Spinal cord (tissue), 10 donors: ENCODE measurements around the gene CDH13. TPM values are rescaled to one million over a fixed set of nuclear protein-coding genes. Genes with fewer than 3 reads are reported as not detected.
A peak's percentile ranks its signal among the peaks of the same experiment; 100 is the strongest.

ENCODE experiments used
- DNase-seq, 6 donors: peaks; one replicate each; pipeline versions ENCODE4 v3.0.0 to v3.0.0-alpha.2; 2013 to 2015; ENCODE audit warnings: low spot score in 6 of 6, low read depth in 4 of 6
- H3K27ac ChIP-seq: one replicate; pipeline ENCODE4 v1.5.1; 2013; ENCODE audit warnings: low read depth, low read length, control low read depth
- H3K27me3 ChIP-seq: one replicate; pipeline ENCODE4 v1.6.1; 2013; ENCODE audit warnings: low read length; ENCODE audit not compliant: control insufficient read depth, insufficient read depth
- H3K36me3 ChIP-seq: one replicate; pipeline ENCODE4 v1.6.1; 2013; ENCODE audit warnings: low read length; ENCODE audit not compliant: control insufficient read depth, insufficient read depth
- H3K4me1 ChIP-seq: one replicate; pipeline ENCODE4 v1.6.1; 2013; ENCODE audit warnings: low read length; ENCODE audit not compliant: control insufficient read depth, insufficient read depth
- H3K4me3 ChIP-seq: one replicate; pipeline ENCODE4 v1.5.1; 2013; ENCODE audit warnings: low read depth, low read length, control low read depth
- H3K9me3 ChIP-seq: one replicate; pipeline ENCODE4 v1.6.1; 2013; ENCODE audit warnings: low read length; ENCODE audit not compliant: control insufficient read depth, insufficient read depth
- WGBS: methylation state at CpG from one replicate; pipeline ENCODE4 v1.1.5; 2013; ENCODE audit warnings: missing lambda C conversion rate; ENCODE audit not compliant: insufficient coverage; 5-methylcytosine and 5-hydroxymethylcytosine counted together
- polyA plus RNA-seq, 2 donors: library from polyadenylated mRNA; unstranded; fragments of 120-200 nt; gene quantifications; one replicate each; pipeline ENCODE4 v1.2.1, GENCODE V29; 2013; ENCODE audit not compliant: insufficient read length in 2 of 2
- total RNA-seq, 2 donors: library from RNA; depleted of rRNA in 1 of 2; stranded (reverse); fragments of 120-200 nt in 1 of 2; fragments of >200 nt in 1 of 2; gene quantifications; one replicate each; pipeline versions ENCODE4 v1.2.3 to v1.2.4, GENCODE V29; 2013 to 2014
- donor health status: healthy.

The CDH13 gene
- total and polyA plus RNA-seq, 4 donors = 34.5 to 82.3 (median 76.4) TPM

DNA sequence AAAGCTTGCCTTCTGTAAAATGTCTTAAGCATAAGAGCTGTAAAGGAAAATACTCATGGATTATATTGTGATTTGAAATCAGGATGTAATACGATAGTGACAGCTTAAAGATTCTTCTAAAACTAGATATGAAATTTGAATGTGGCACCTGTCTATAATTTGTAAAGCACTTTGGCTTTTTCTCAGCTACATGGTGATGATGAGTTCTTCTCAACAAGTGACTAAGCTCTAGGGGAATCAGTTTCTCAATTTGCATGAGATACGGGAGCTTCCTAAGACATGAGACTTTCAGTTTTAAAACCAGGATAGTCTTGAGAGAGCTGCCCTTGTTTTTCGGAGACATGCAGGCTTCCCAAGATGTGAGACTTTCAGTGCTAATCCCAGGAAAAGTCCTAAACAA lies 439.2 kb downstream of the CDH13 start:
- no peaks in the 10 kb centered on the region for H3K9me3 ChIP-seq
- no peak for DNase-seq
- no peak overlapping the region for H3K27ac ChIP-seq
- H3K4me3 ChIP-seq = no peak overlapping the region
- no peaks in the 10 kb centered on the region for H3K36me3 ChIP-seq
- H3K4me1 ChIP-seq = no peaks in the 10 kb centered on the region
- H3K27me3 ChIP-seq = no peaks in the 10 kb centered on the region
- 95% methylated on average over 2 of the region's 3 CpGs for WGBS

DNA sequence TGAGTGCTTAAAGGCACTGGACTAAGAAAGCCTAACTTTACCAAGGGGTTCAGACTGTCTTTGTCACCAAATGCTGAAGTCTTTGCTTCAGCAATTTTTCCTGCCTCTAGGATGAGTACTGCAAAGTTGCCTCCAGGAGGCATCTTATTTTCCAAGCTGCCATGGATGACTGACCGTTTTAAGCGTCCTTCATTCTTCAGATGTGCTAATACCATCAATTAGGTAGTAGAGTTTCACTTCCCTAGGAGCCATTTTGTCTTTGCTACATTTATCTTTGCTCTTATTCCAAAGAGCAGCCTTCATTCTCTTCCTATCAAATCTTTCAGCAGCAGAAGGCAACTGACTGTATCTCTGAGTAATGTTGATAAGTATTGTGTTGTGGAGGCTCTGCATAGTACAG lies 440.1 kb downstream of the CDH13 start:
- no peak for DNase-seq
- Histone ChIP-seq H3K36me3 (no peaks in the 10 kb centered on the region), H3K9me3 (no peaks in the 10 kb centered on the region), H3K27ac (no peak overlapping the region), H3K4me3 (no peak overlapping the region), H3K4me1 (no peaks in the 10 kb centered on the region), H3K27me3 (no peaks in the 10 kb centered on the region)
- WGBS = no CpG with 5 or more reads among the region's 2 CpGs

DNA sequence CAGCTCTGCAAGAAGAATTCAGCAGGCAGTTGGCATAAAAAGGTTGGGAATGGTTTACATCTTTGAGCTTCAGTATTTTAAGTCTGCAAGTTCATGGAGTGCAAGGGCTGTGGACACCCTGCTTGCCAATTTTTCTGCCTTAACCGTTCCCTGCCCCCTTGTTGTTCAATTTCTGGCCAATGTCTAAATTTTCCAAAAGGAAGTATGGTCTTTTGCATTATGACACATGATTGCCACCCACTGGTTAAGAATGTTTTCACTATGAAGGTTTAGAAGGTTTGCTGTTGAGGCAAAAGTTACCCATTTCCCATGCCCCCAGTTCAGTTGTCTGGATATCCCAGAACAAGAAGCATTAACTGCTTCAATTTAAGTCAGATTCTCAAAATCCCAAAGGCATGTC lies 441.9 kb downstream of the CDH13 start:
- peak in 2 of 6 donors; percentile 48 to 76 for DNase-seq
- no peaks in the 10 kb centered on the region for H3K27me3 ChIP-seq
- H3K36me3 ChIP-seq = no peaks in the 10 kb centered on the region
- no peaks in the 10 kb centered on the region for H3K4me1 ChIP-seq
- no peak overlapping the region for H3K4me3 ChIP-seq
- no peak overlapping the region for H3K27ac ChIP-seq
- WGBS = 60% methylated on average over 1 of the region's 1 CpG
- H3K9me3 ChIP-seq = no peaks in the 10 kb centered on the region

DNA sequence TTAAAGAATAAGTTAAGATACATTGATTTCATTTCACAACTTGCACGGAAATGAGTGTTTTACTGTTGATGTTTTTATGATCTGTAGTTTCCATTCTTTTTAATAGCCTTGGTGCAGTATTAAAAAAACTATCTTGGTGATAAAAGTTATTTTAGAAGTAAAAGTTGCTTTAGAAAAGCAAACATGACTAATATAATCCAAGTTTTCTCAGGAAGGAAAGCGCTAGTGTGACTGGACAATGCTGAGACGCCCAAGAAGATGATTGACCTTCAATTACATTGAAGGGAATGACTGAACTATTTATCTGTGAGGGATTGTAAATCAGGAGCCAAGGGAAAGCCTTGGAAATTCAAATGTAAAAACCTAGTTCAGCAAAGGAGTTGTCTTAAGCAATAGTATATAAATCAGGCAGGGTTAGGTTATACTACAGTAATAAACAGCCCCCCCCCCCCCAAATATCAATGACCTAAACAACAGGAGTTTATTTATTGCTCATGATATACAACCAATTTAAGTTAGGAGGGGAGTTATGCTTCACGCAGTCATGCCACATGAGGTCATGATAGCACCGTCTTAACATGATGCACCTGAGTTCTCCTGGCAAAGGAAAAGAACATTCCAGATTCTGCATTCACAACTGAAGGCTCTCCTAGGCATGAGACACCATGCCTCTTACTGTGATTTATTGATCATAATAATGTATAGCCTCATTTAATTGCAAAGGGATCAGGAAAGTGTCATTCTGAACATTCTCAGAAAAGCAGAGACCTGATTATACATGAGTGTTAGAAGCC lies 443.8 kb downstream of the CDH13 start:
- no CpG with 5 or more reads among the region's 5 CpGs for WGBS
- Histone ChIP-seq H3K9me3 (no peaks in the 10 kb centered on the region), H3K27me3 (no peaks in the 10 kb centered on the region)

DNA sequence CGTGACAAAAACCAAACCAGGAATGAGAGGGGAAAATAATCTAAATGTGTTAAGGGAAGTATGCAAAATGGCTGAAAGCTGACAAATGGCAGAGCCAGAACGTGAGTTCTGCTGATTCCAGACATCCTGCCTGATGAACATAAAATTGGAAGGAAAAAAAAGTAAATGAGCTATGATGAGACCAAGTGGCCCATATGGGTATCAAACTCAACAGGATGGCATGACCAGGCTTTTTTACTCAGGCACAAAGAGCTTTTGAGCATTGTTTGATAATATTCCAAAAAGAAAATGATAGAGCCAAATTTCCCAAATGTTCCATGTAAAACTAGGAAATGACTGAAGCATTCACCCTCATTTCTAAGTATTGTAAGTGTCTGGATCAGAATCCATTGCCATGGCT lies 449.2 kb downstream of the CDH13 start:
- Histone ChIP-seq H3K9me3 (no peaks in the 10 kb centered on the region), H3K36me3 (no peaks in the 10 kb centered on the region), H3K4me1 (no peaks in the 10 kb centered on the region), H3K27ac (no peak overlapping the region), H3K27me3 (no peaks in the 10 kb centered on the region), H3K4me3 (no peak overlapping the region)
- 64% methylated on average over 1 of the region's 2 CpGs for WGBS
- peak in 2 of 6 donors; percentile 15 to 96 for DNase-seq

More for the DNA sequence above, 443.8 kb downstream of the CDH13 start:
- Histone ChIP-seq H3K36me3 (no peaks in the 10 kb centered on the region), H3K27ac (no peak overlapping the region), H3K4me3 (no peak overlapping the region), H3K4me1 (no peaks in the 10 kb centered on the region)
- DNase-seq = peak in 1 of 6 donors; percentile 82

DNA sequence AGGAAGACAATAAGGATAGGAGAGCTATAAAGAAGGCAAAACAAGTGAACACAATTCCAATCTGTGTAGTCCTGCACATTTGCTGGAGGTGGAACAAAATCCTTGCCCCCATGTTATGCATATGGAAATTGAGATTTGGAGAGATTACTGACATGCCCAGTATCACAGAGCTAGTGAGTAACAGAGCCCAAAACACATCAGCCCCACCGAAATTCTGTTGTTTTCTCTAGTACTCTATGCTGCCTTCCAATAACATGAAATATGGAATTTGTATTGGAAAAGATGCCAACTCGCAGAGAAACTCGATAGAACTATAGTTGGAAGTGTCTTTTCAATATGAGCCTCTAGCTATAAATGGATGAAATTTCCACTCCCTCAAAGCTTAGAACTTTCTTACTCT lies 456.6 kb downstream of the CDH13 start:
- no peaks in the 10 kb centered on the region for H3K9me3 ChIP-seq
- DNase-seq = peak in 1 of 6 donors; percentile 82
- no peak overlapping the region for H3K4me3 ChIP-seq
- H3K36me3 ChIP-seq = no peaks in the 10 kb centered on the region
- H3K27me3 ChIP-seq = no peaks in the 10 kb centered on the region
- H3K27ac ChIP-seq = no peak overlapping the region
- no peaks in the 10 kb centered on the region for H3K4me1 ChIP-seq
- WGBS = no CpG with 5 or more reads among the region's 3 CpGs

DNA sequence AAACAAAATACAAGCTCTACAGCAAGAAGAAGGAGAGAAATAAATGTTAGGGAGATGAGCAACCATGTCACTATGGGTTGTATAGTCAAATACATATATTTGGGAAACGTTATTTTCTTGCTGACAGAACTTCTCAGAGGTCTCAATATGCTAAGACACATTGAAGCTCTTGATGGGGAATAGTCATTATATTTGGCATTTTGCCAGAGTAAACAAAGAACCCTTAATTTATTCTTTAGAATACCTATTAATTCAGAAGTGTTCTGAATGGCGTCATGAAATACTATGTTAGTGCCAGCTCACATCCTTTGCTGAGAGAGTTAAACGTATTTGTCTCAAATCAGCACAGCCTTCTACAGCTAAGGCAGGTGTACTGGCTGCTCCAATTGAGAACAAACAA lies 458.9 kb downstream of the CDH13 start:
- WGBS = no CpG with 5 or more reads among the region's 3 CpGs
- Histone ChIP-seq H3K9me3 (no peaks in the 10 kb centered on the region), H3K4me1 (no peaks in the 10 kb centered on the region), H3K36me3 (no peaks in the 10 kb centered on the region), H3K27me3 (no peaks in the 10 kb centered on the region), H3K4me3 (no peak overlapping the region), H3K27ac (no peak overlapping the region)
- DNase-seq = no peak

DNA sequence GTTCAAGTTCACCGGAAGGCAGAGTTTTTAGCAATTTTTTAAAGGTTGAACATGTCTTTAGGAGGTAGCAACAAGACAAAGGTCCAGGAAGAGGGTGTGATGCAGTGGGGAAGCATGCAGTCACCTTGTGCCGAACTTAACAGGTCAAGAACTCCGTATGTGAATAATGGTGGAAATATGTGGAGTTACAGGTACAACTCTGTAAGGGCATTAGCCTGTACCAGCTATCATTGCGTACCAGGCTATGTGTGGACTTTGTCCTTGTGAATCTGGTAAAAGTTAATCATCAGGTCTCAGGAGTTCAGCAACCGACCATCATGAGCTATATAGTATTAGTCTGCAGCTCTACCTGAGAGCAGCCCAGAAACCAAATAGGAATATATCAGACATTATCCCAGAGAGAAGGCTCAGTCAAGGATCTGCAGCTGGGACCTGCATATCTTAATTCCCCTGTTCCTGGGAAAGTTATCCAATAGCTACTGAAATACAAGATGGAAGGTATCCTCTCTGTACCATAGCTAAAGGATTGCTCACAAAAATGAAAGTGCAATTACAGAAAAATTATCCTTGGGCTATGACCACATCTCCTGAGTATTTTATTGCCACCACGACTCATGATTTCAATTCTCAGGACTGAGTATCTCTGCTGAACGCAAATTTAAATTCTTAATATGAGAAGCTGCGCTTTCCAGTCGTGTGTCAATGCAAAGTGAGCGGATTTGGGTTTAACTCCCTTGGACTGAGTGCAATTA lies 469.3 kb downstream of the CDH13 start:
- no peak overlapping the region for H3K27ac ChIP-seq
- no peak for DNase-seq
- WGBS = 92% methylated on average over 7 of the region's 10 CpGs
- H3K4me1 ChIP-seq = no peaks in the 10 kb centered on the region
- no peaks in the 10 kb centered on the region for H3K36me3 ChIP-seq
- no peak overlapping the region for H3K4me3 ChIP-seq
- H3K9me3 ChIP-seq = peaks cover 7% of the 10 kb centered on the region
- H3K27me3 ChIP-seq = no peaks in the 10 kb centered on the region

DNA sequence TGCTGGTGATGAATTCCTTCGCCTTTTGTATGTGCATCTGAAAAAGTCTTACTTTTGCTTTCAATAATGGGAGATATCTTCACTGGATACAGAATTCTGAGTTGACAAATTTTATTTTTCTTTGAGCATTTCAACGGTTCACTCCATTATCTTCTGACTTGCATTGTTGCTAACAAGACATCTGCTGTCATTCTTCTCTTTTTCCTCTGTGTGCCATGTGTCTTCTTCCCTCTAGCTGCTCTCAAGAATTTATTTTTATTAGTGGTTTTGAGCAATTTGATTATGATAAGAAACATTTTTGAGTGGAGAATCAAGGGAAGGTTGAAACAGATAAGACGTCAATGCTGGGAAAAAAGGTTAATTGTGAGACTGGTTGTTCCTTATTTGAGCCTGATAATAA lies 471.8 kb downstream of the CDH13 start:
- H3K9me3 ChIP-seq = peaks cover 7% of the 10 kb centered on the region
- no peaks in the 10 kb centered on the region for H3K27me3 ChIP-seq
- H3K4me1 ChIP-seq = no peaks in the 10 kb centered on the region
- no peak overlapping the region for H3K27ac ChIP-seq
- no peak for DNase-seq
- WGBS = no CpG with 5 or more reads among the region's 3 CpGs
- H3K4me3 ChIP-seq = no peak overlapping the region
- H3K36me3 ChIP-seq = no peaks in the 10 kb centered on the region

DNA sequence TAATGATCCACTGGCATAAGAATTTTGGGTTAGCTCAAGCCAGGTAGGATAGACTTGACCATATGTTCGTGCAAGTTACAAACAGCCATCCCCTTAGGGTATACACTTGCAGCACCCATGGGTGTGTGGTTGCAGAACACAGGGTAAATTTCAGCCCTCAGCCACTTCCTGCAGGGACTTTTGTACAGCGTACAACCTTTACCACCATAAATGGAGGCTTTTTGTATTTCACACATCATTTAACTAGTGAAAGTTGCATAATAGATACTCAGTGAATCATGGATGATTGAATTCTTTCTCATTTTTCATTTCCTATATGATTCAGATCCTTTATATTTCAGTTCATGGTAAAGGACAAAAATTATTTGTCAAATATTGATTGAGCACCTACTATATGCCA lies 473.9 kb downstream of the CDH13 start:
- peaks cover 7% of the 10 kb centered on the region for H3K9me3 ChIP-seq
- H3K4me3 ChIP-seq = no peak overlapping the region
- H3K27me3 ChIP-seq = no peaks in the 10 kb centered on the region
- 89% methylated on average over 1 of the region's 2 CpGs for WGBS
- no peak for DNase-seq
- H3K4me1 ChIP-seq = no peaks in the 10 kb centered on the region
- no peaks in the 10 kb centered on the region for H3K36me3 ChIP-seq
- no peak overlapping the region for H3K27ac ChIP-seq
